Kidney capillary endothelial cell (primary cell): ENCODE measurements around the gene P2RX2.
"Not testable (repeated sequence)": the region's sequence is repeated elsewhere in the genome, so short reads cannot be mapped to it uniquely, and the experiment has no call there.

Experiments used
- DNase-seq: peaks from one replicate; pipeline ENCODE4 v3.0.0-alpha.2; 2018; ENCODE audit warnings: low spot score

P2RX2 gene

DNA sequence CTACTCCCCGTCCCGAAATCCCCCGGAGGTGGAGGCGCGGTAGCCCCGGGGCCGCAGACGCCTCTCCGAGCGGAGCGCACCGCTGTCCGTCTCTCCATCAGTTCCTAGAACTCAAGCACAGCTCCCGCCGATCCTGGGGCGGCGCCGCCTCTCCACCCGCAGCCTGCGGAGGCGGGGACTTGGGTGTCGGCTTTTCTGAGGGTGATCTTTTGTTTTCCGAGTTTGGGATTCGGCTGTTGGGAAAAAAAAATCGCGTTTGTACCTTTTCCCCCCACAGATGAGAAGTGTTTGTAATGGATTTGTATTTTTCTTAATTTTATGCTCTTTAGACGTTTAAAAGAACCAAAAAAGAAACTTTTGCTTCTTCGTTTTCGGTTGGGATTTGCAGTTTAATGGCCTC lies 34.8 kb upstream of the P2RX2 start:
- no peak for DNase-seq

DNA sequence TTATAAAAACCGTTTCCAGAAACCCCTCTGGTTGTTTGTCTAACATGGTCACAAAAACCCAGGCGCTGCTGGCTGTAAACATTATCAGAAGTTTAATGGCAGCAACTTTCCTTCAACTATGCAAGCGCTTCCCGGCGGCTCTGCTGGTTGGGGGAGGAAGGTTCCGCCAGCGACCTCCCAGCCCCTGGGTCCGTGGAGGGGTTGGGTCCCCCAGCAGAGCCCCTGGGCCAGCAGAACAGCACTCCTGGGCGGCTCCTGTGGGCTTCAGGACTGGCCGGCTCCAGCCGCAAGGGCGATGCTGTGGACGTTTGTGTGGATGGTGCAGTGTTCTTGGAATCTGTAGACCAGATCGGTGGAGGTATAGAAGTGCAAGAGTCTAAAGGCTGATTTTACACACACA lies 34.1 kb upstream of the P2RX2 start:
- no peak for DNase-seq

DNA sequence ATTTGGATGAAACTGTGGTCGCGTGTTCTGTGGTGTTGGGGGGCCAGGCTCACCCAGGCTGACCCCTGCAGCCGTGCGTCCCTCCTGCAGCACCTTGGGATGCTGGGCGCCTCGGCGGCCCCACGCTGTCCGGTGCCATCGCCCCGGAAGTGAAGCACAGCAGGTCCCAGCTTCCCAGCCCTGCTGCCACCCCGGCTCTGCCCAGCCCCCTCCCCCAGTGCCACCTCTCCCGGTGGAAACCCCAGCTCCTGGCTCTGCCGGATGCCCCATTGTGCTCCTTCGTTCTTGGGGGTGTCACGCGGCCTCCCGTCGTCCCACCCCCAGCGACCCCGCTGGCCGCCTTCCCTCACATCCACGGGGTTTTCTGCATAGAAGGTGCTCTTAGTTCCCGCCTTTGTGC lies 33.4 kb upstream of the P2RX2 start:
- no peak for DNase-seq

DNA sequence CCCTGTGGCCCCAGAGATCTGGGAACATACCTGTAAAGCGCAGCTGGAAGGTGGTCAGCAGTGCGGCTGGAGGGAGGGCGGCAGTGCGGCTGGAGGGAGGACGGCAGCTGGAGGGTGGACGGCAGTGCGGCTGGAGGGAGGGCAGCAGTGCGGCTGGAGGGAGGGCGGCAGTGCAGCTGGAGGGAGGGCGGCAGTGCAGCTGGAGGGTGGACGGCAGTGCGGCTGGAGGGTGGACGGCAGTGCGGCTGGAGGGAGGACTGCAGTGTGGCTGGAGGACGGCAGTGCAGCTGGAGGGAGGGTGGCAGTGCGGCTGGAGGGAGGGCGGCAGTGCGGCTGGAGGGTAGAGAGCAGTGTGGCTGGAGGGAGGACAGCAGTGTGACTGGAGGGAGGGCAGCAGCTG lies 31.6 kb upstream of the P2RX2 start:
- no peak for DNase-seq

DNA sequence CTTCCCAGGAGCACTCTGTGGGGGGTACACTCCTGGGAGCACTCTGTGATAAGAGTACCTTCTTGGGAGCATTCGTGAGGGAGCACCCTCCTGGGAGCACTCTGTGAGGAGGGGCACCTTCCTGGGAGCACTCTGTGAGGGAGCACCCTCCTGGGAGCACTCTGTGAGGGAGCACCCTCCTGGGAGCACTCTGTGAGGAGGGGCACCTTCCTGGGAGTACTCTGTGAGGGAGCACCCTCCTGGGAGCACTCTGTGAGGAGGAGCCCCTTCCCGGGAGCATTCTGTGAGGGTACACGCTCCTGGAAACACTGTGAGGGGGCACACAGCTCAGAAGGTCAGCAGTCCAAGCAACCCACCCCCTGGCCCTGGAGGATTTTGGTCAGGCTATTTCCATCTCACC lies 30.8 kb upstream of the P2RX2 start:
- no peak for DNase-seq

DNA sequence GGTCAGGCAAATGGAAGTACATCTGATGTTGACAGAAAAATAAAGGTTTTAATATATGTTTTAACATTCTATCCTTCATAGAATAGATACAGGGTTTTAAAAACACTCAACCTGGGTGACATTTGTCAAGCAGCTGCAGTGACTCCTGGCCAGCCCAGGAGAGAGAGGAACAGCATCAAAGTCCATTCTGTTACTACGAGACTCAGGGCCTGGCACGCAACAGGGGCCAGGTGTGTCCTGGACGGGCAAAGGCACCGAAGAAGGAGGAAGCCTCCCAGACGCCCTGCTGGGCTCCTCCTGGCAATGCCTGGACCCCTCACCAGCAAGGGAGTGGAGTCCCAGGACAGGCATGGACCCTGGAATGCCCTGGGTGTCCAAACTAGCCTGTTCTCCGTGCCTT lies 30.3 kb upstream of the P2RX2 start:
- no peak for DNase-seq

DNA sequence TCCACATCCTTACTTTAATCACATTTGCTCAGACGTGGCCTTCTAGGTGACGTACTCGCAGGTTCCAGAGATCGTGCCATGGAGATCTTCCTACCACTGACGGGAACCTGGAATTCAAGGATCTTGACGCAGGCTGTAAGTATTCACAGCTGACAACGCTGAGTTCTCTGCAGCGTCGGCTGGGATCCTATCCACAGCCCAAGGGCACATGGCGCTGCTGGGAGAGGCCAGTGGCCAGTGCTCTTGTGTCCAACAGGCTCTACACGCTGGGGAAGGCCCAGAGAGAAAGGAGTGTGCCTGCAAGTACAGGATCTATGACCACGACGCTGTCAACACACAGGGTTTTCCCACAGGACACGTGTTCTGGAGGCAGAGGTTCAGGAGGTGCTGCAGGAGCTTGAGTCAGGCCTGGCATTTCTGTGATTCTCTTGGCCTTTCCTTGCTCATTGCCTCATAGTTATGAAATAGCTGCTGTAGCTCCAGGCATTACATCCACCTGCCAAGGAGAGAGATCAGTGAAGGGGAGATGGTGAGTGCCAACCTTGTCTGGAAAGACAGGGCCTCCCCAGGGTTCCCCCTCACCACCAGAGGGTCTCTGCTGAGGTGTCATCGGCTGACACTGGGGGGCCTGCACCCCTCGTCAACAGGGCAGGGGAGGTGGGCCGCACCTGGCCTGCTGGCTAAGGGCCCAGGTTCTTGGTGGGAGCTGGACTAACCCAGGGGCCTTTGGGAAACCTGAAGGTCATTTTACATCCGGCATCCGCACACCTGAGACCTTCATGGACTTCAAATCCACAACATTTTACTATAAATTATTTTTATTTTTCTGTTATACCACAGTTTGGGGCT lies 29.5 kb upstream of the P2RX2 start:
- no peak for DNase-seq

DNA sequence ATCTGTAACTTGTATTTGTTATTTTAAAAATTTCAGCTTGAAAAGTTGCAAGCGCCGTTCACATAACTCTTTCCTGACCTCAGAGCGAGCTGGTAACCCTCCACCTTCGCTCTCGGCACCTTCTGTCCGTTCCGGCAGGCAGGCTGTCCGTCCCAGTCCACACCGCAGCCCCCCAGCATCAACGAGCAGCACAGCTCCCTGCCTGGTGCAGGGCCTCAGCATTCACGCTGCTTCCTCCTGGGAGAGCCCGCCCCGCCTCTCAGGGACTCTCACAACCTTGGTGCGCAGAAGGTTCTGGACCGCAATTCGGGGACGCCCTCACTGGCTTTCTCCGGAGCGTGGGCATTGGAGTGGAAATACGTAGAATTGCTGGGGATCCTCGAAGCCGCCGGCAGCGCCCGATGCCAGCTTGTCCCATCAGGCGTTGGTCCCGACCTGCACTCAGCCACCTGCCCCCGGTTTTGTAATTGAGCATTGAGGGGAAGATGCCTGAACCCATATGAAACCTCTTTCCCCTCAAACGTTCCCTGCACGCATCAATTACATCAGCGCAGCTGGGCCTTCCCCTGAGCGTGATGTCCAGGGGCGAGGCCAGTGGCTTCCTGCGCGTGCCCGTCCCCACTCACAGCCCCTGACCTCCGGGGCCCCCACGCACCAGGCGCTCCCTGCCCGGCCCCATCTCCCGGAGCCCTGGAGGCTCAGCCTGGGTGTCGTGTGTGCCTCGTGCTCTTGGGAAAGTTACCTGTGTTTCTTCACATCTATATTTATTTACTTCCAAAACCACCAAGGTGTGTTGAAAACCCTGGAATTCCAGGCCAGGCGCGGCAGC lies 27.3 kb upstream of the P2RX2 start:
- DNase-seq, result no peak

DNA sequence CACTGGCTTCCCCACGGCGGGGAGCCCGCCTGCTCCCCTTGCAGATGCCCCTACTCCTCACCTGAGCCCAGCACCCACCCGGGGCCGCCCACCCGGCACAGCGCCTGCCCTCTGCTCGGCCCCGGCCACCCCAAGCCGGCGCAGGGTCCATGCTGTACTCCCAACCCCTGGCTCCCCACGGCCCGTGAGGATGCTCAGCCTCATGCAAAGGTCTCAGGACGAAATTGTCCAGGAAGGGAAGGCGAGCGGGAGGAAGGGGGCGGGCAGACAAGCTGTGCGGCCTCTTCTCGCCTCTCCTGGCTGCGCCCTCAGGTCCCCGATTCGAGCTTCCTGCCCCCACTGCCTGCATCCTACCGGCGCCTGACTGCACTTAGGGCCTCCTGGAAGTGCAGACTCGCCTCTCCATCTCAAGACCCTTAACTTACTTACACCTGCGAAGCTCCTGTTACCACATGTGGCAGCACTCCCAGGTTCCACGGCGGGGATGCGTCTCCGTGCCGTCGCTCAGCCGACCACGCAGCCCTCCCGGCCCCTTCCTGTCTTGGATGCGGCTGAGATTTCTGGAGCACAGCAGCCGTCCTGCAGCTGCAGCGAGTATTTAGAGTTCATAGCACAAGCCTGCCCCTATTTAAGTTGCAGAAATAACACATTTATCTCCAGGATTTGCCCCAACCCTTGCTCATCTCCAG lies 26.1 kb upstream of the P2RX2 start:
- no peak for DNase-seq

DNA sequence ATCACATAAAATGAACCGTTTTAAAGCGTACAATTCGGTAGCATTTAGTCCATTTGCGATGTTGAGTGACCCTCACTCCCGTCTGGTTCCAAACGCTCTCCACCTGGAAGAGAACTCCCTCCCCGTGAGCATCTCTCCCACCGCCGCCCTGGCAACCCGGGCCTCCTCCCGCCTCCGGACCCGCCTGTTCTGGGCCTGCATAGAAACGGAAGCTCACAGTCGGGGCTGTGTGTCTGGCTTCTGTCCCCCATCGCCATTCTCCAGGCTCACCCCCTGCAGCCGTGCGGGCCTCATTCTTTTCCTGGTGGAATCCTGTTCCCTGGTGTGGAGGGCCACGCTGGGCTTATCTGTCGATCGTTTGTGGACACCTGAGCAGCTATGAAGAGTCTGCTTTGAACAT lies 25.5 kb upstream of the P2RX2 start:
- DNase-seq, result no peak

DNA sequence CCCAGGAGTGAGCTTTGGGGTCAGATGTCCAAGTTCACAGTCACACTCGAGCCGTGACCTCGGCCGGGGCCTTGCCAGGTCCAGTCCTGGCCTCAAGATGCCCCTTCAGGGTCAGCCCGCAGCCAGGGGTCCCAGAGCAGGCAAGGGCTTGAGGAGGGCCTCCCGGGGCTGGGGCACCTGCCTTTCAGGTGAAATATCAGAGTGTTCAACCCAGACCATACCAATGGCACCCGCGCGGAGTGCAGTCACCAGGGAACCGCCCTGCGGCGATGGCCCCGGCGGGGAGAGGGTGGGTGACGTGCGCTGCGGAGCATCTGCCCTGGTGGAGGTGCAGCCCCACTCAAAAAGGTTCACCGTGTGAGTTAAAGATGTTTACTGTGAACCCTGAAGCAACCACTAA lies 25.1 kb upstream of the P2RX2 start:
- no peak for DNase-seq

DNA sequence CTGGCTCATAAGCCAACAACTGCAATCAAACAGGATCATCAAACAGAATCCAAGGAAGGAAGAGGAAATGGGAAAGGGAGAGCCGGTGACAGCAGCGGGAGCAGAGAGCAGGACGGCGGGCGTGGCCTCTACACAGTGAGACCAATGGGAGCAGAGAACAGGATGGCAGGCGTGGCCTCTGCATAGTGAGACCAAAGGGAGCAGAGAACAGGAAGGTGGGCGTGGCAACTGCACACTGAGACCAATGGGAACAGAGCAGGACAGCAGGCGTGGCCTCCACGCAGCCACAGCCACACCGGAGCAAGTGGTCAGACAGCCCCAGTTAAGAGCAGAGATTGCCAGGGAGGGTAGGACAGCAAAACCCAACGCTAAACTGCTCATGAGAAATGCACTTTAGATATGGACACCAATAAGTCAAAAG lies 24.6 kb upstream of the P2RX2 start:
- DNase-seq, result peak; percentile 93

DNA sequence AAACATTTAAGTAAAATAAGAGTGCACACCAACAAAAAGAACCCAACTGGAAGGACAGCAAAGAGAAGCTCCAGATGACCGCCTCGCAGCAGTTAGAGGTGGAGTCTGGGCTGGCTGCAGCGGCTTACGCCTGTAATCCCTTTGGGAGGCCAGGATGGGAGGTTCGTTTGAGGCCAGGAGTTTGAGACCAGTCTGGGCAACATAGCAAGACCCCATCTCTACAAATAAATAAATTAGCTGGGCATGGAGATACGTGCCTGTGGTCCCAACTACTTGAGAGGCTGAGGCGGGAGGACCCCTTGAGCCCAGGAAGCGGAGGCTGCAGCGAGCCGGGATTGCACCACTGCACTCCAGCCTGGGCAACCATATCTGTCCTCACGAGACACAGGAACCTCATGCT lies 23.4 kb upstream of the P2RX2 start:
- no peak for DNase-seq

DNA sequence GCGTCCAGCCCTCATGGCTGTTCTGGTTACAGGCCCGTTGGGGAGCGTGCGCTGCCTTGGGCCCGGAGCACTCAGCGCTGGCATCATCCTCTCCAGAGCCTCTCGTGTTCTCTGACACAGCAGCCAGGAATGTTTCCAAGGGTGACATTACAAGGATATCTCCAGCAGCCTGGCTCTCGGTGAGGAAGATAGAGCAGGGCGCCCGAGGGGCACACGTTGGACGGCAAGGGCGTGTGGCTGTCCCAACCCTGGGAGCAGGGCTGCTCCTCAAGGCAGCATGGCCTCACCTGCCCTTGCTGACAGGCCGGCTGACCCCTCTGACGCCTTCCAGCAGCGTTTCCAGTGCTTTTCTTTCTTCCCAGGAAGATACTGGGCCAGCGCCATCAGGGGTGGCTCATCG lies 22.6 kb upstream of the P2RX2 start:
- DNase-seq, result no peak

DNA sequence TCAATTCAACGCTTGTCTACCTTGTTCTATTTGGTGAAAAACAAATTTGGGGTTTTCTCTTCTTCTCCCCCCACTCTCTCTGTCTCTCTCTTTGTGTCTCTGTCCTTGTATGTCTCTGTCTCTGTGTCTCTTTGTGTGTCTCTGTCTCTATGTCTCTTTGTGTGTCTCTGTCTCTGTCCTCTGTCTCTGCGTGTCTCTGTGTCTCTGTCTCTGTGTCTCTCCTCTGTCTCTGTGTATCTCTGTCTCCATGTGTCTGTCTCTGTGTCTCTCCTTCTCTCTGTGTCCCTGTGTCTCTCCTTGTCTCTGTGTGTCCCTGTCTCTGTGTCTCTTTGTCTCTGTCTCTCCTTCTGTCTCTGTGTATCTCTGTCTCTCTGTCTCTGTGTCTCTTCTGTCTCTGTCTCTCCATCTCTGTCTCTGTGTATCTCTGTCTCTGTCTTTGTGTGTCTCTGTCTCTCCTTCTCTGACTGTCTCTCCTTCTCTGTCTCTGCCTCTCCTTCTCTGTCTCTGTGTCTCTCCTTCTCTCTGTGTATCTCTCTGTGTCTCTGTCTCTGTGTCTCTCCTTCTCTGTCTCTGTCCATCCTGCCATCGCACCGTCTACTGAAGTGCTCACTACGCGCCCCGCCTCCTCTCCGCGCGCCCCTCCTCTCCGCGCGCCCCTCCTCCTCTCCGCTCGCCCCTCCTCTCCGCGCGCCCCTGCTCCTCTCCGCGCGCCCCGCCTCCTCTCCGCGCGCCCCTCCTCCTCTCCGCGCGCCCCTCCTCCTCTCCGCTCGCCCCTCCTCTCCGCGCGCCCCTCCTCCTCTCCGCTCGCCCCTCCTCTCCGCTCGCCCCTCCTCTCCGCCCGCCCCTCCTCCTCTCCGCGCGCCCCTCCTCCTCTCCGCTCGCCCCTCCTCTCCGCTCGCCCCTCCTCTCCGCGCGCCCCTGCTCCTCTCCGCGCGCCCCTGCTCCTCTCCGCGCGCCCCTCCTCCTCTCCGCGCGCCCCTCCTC lies 21.0 kb upstream of the P2RX2 start:
- no peak for DNase-seq

DNA sequence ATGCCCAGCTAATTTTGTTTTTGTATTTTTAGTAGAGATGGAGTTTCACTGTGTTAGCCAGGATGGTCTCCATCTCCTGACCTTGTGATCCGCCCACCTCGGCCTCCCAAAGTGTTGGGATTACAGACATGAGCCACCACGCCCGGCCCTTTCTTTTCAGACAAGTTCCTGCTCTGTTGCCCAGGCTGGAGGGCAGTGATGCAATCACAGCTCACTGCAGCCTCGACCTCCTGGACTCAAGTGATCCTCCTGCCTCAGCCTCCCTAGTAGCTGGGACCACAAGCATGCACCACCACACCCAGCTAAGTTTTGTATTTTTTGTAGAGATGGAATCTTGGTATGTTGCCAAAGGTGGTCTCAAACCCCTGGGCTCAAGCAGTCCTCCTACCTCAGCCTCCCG lies 19.1 kb upstream of the P2RX2 start:
- DNase-seq, result not testable (repeated sequence)

DNA sequence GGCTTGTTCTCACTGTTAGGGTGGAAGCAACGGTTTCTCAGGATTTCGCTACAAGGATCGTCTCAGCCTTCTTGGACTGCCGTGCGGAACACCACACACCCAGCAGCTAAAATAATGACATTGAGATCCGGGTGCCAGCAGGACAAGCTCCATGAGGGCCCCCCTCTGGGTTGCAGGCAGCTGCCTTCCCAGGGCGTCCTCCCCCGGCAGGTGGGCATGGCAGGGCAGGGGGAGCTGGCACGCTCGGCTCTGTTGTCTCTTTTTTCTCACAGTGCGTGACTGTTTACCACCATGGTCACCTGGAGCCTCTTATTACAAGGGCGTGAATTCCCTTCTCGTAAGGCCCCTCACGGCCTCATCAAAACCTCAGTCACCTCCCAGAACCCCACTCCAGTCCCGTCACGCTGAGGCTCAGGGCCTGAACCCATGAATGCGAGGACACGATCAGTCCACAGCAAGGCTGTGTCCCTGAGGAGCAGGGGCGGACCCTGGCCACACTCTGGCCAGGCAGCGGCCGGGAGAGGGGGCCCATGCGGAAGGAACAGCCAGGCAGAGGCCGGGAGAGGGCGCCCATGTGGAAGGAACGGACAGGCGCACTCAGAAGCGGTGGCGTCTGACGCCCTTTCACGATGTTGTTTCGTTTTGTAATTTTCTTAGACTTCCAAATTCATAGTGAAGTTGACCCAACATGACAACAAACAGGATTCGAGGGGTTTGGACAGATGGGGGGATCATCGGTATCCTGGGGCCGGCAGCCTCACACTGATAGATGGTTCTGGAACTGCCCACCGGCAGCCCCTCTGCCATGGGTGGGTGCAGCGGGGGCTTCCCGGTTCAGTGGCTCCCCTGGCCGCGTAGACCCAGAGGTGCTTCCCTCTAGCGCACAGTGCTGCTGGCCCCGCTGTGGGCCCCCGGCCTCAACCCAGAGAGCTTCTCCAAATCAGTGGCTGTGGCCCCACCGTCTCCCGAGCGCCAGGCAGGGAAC lies 18.2 kb upstream of the P2RX2 start:
- DNase-seq, result peak; percentile 62

DNA sequence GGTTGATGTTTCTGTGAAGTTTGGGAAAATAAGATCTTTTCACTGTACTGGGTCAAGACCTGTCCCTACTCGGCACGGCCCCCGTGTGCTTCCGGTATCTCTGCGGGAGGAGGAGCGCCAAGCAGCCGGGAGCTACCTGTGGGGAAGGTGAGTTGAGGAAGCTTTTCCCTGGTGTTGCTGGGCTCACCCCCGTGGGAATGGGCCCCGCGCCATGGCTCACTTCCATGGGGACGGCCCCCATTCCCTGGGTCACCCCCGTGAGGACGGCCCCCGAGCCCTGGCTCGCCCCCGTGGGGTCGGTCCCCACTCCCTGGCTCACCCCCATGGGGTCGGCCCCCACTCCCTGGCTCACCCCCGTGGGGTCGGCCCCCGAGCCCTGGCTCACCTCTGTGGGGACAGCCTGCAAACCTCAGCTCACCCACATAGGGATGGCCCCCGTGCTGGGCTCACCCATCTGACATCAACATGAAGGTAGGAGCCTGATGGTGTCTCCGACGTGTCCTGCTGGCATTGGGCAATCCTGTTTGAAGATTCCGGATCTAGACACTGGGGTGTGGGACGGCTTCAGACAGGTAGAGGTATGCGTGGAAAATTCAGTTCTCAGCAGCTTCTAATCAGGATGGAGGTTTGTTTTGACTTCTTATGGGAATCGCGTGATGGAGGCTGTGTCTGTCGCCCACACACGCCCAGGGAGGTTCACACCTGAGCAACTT lies 17.2 kb upstream of the P2RX2 start:
- DNase-seq, result no peak

DNA sequence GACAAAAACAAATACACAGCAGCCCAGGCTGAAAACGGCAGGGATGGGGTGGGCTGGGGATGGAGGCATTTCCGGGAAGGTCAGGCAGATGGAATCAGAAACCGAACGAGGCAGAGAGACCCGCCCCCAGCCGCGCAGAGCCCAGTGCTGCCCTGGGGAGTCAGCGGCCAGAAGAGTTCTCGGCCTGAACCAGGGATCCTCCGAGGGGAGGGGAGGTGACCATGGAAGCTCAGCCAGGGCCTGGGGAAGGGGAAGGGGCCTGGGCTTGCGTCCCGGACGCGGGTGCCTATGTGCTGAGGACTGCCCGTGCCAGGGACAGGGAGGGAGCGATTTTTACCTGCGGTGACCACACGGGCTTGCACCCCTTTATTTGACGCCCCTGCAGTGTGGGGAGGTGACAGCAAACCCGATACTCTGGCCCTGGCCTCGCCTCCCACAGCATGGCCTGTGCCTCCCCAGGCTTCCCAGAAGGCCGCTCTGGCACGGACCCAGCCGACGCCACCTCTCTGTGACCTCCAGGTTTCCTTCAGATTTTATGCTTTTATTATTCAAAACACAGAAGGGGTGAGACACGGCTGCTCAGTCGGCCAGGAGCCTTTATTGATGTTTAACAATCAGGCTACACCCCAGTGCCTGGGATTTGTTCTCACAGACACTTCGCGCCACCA lies 15.9 kb upstream of the P2RX2 start:
- DNase-seq, result no peak
